Amniotic epithelial cell (primary cell): Measurements from ENCODE around the gene CSF2RB.

Source experiments
- DNase-seq: peaks from one replicate; pipeline ENCODE4 v3.0.0-alpha.2; 2010; ENCODE audit warnings: low read depth

CSF2RB gene

GRCh38 chr22:36936362-36937116, 23.1 kb downstream of the CSF2RB start:
- DNase-seq, result no peak

- DNase-seq, result no peak
Measured at GRCh38 chr22:36937319-36938027, 24.0 kb downstream of the CSF2RB start.

GRCh38 chr22:36938028-36938425, 24.6 kb downstream of the CSF2RB start:
- no peak for DNase-seq

- no peak for DNase-seq
Measured at GRCh38 chr22:36938886-36939285, 25.5 kb downstream of the CSF2RB start.

- no peak for DNase-seq
Measured at GRCh38 chr22:36940676-36941075, 27.2 kb downstream of the CSF2RB start.

- no peak for DNase-seq
Measured at GRCh38 chr22:36942556-36942955, 29.1 kb downstream of the CSF2RB start.

GRCh38 chr22:36946421-36947158, 33.2 kb downstream of the CSF2RB start:
- DNase-seq, result peak; percentile 58

GRCh38 chr22:36948273-36949225, 35.1 kb downstream of the CSF2RB start:
- peak; percentile 88 for DNase-seq

GRCh38 chr22:36950797-36951590, 37.6 kb downstream of the CSF2RB start:
- DNase-seq, result no peak

- no peak for DNase-seq
Measured at GRCh38 chr22:36951746-36952145, 38.3 kb downstream of the CSF2RB start.

- DNase-seq, result no peak
Measured at GRCh38 chr22:36953239-36954080, 40.0 kb downstream of the CSF2RB start.

- no peak for DNase-seq
Measured at GRCh38 chr22:36954251-36955014, 41.0 kb downstream of the CSF2RB start.

GRCh38 chr22:36955691-36956090, 42.3 kb downstream of the CSF2RB start:
- no peak for DNase-seq

GRCh38 chr22:36958366-36958765, 44.9 kb downstream of the CSF2RB start:
- DNase-seq, result no peak

- peak; percentile 84 for DNase-seq
Measured at GRCh38 chr22:36961626-36962025, 48.2 kb downstream of the CSF2RB start.

GRCh38 chr22:36963302-36963701, 49.9 kb downstream of the CSF2RB start:
- no peak for DNase-seq

- DNase-seq, result no peak
Measured at GRCh38 chr22:36964106-36964505, 50.7 kb downstream of the CSF2RB start.

GRCh38 chr22:36965696-36966095, 52.3 kb downstream of the CSF2RB start:
- no peak for DNase-seq
